SU-DHL-6 (cell line): Measurements from ENCODE around the gene AJAP1.

Source experiments
- EZH2phosphoT487 ChIP-seq: fragments of 200-600 bp; sonication (generic), shearing (Covaris generic); conservative IDR thresholded peaks from 2 replicates; pipeline ENCODE4 v1.6.1; 2018; ENCODE audit warnings: mild to moderate bottlenecking, antibody characterized with exemption, low read length, moderate library complexity, mixed read lengths
- TF ChIP-seq, protein P1 (sequence below): fragments of 200-600 bp; sonication (generic); IDR thresholded peaks from one replicate; pipeline ENCODE4 v1.5.1; 2017; ENCODE audit warnings: antibody characterized with exemption, mild to moderate bottlenecking, low read length, moderate library complexity; ENCODE audit not compliant: insufficient read depth, poor library complexity, severe bottlenecking

DNA sequence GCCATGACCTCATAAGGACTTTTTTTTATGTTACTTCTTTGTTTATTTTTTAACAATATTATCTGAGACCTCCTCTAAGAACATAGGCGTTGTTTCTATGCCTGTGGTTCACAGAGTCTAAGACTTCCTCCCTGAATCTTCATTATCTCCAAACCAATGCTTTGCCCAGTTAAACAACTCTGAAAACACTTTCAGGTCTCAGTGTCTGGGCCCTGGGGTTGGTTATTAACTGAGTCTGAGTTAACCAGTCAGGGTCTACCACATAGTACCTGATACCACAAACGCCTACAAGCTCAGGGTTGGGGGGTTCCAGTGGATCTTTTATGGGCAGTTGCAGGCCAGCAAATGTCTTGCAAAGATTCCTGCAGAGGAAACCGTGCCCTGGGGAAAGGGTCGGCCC is 138.2 kb downstream of the AJAP1 start:
- TF ChIP-seq, protein P1, sequence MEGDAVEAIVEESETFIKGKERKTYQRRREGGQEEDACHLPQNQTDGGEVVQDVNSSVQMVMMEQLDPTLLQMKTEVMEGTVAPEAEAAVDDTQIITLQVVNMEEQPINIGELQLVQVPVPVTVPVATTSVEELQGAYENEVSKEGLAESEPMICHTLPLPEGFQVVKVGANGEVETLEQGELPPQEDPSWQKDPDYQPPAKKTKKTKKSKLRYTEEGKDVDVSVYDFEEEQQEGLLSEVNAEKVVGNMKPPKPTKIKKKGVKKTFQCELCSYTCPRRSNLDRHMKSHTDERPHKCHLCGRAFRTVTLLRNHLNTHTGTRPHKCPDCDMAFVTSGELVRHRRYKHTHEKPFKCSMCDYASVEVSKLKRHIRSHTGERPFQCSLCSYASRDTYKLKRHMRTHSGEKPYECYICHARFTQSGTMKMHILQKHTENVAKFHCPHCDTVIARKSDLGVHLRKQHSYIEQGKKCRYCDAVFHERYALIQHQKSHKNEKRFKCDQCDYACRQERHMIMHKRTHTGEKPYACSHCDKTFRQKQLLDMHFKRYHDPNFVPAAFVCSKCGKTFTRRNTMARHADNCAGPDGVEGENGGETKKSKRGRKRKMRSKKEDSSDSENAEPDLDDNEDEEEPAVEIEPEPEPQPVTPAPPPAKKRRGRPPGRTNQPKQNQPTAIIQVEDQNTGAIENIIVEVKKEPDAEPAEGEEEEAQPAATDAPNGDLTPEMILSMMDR: no peak
- no peak for TF ChIP-seq EZH2phosphoT487
